Endothelial cell of umbilical vein (primary cell): Measurements from ENCODE around the gene ANAPC7. TPM values are rescaled to one million over a fixed set of nuclear protein-coding genes. Genes with fewer than 3 reads are reported as not detected.

Experiments used
- BruUV-seq: library from RNA; stranded (reverse); fragments of 400-500 nt; replicated peaks from 2 replicates; lab custom pipeline; 2021; lab: Mats Ljungman, UMichigan
- CTCF ChIA-PET: fragments of 300-600, 350-600 bp; sonication (Branson Sonifier 250); formaldehyde crosslinking; loops from one replicate; lab custom pipeline; 2021; ENCODE audit warnings: antibody characterized with exemption, inconsistent platforms; lab: Charles Lee
- POLR2A ChIA-PET: fragments of 300-600, 350-600 bp; sonication (Branson Sonifier 250); formaldehyde crosslinking; loops from one replicate; lab custom pipeline; 2021; ENCODE audit warnings: antibody characterized with exemption, inconsistent platforms; lab: Charles Lee
- DNase-seq: peaks from one replicate; pipeline ENCODE4 v3.0.0-alpha.2; 2011; ENCODE audit warnings: low read depth, low spot score
- FAIRE-seq: peaks from 2 replicates; lab custom pipeline; 2011; peaks lifted over from hg19 to GRCh38; lab: Jason Lieb, UNC
- H2AFZ ChIP-seq: 2 replicates; pipeline ENCODE4 v1.6.0; 2012; ENCODE audit warnings: low read depth, low read length, control low read depth, inconsistent platforms
- H3K27ac ChIP-seq: 2 replicates; pipeline ENCODE4 v1.5.1; 2011; ENCODE audit warnings: low read depth, mild to moderate bottlenecking, control low read depth, low read length, moderate library complexity; ENCODE audit not compliant: insufficient read depth
- H3K27me3 ChIP-seq, 2 experiments: 2 replicates each; pipeline versions ENCODE4 v1.6.0 to v1.6.1; 2011; ENCODE audit warnings: low read length in 2 of 2, mixed read lengths in 1 of 2; ENCODE audit not compliant: control insufficient read depth in 2 of 2, insufficient read depth in 2 of 2
- H3K36me3 ChIP-seq, 2 experiments: 2 replicates in 1 of 2; 3 replicates in 1 of 2; pipeline ENCODE4 v1.5.1; 2011; ENCODE audit warnings: low read length in 2 of 2, mild to moderate bottlenecking in 1 of 2, moderate library complexity in 1 of 2; ENCODE audit not compliant: control insufficient read depth in 2 of 2, insufficient read depth in 2 of 2; ENCODE audit errors: extremely low read depth in 1 of 2
- H3K4me1 ChIP-seq: 3 replicates; pipeline ENCODE4 v1.5.1; 2011; ENCODE audit warnings: mild to moderate bottlenecking, low read length; ENCODE audit not compliant: control insufficient read depth, insufficient read depth; ENCODE audit errors: extremely low read depth
- H3K4me2 ChIP-seq: 2 replicates; pipeline ENCODE4 v1.6.1; 2011; ENCODE audit warnings: low read length, control low read depth, mixed read lengths; ENCODE audit not compliant: insufficient read depth
- H3K4me3 ChIP-seq, 3 experiments: fragments of 200-600 bp in 1 of 3; sonication (generic), shearing (Covaris generic) in 1 of 3; replicated peaks in 1 of 3; 2 replicates each; pipeline ENCODE4 v1.5.1; 2011 to 2016; ENCODE audit warnings: control low read depth in 3 of 3, low read length in 3 of 3, mild to moderate bottlenecking in 2 of 3, inconsistent platforms in 1 of 3, low read depth in 1 of 3, moderate library complexity in 1 of 3; ENCODE audit not compliant: insufficient read depth in 1 of 3
- H3K79me2 ChIP-seq: 2 replicates; pipeline ENCODE4 v1.6.0; 2012; ENCODE audit warnings: low read length, inconsistent platforms; ENCODE audit not compliant: control insufficient read depth, insufficient read depth
- H3K9ac ChIP-seq: replicated peaks from 2 replicates; pipeline ENCODE3; 2011; ENCODE audit warnings: low read length, control low read depth; ENCODE audit not compliant: insufficient read depth; ENCODE audit errors: extremely low read depth
- H3K9me1 ChIP-seq: replicated peaks from 3 replicates; pipeline ENCODE4 v1.6.0; 2011; ENCODE audit warnings: mild to moderate bottlenecking, low read length; ENCODE audit not compliant: control insufficient read depth, insufficient read depth; ENCODE audit errors: extremely low read depth
- H3K9me3 ChIP-seq: replicated peaks from 2 replicates; pipeline ENCODE4 v1.5.1; 2012; ENCODE audit warnings: low read length, inconsistent platforms; ENCODE audit not compliant: control insufficient read depth, insufficient read depth
- H4K20me1 ChIP-seq: replicated peaks from 2 replicates; pipeline ENCODE3; 2011; ENCODE audit warnings: mild to moderate bottlenecking, low read length; ENCODE audit not compliant: control insufficient read depth, insufficient read depth; ENCODE audit errors: extremely low read depth
- CTCF ChIP-seq, 2 donors: IDR thresholded peaks; 1 replicate in 1 of 2; 2 replicates in 1 of 2; pipeline ENCODE4 v1.5.1; 2011; ENCODE audit warnings: low read length in 2 of 2, mild to moderate bottlenecking in 2 of 2, moderate library complexity in 2 of 2, control low read depth in 1 of 2, inconsistent platforms in 1 of 2, low read depth in 1 of 2; ENCODE audit not compliant: insufficient read depth in 1 of 2; ENCODE audit errors: extremely low read depth in 1 of 2
- EZH2 ChIP-seq: IDR thresholded peaks from 2 replicates; pipeline ENCODE4 v1.6.1; 2012; ENCODE audit warnings: borderline replicate concordance, low read depth, mild to moderate bottlenecking, moderate library complexity, low read length, inconsistent platforms; ENCODE audit not compliant: severe bottlenecking
- FOS ChIP-seq: IDR thresholded peaks from 2 replicates; pipeline ENCODE4 v1.6.1; 2011; ENCODE audit warnings: mild to moderate bottlenecking, low read length, moderate library complexity, borderline replicate concordance; ENCODE audit not compliant: insufficient read depth
- GATA2 ChIP-seq: IDR thresholded peaks from 2 replicates; pipeline ENCODE4 v1.7.0; 2011; ENCODE audit warnings: low read depth, mild to moderate bottlenecking, moderate library complexity, mixed read lengths, low read length; ENCODE audit not compliant: insufficient read length, insufficient read depth
- JUN ChIP-seq: IDR thresholded peaks from 2 replicates; pipeline ENCODE4 v1.6.1; 2011; ENCODE audit warnings: borderline replicate concordance, low read depth; ENCODE audit not compliant: insufficient read length, insufficient read depth
- MYC ChIP-seq: IDR thresholded peaks from one replicate; pipeline ENCODE4 v1.6.1; 2011; ENCODE audit warnings: mild to moderate bottlenecking, low read depth, low read length
- POLR2A ChIP-seq: IDR thresholded peaks from 2 replicates; pipeline ENCODE4 v1.6.1; 2012; ENCODE audit warnings: low read depth, mild to moderate bottlenecking, control low read depth, low read length
- POLR2AphosphoS5 ChIP-seq: IDR thresholded peaks from 2 replicates; pipeline ENCODE4 v1.6.1; 2012; ENCODE audit warnings: low read depth, mild to moderate bottlenecking, control low read depth, low read length, moderate library complexity; ENCODE audit not compliant: insufficient read depth
- dilution Hi-C: fragments of 300-500 bp; cut with MboI; formaldehyde crosslinking; loops from one replicate; pipeline ENCODE4 v1.15.0; 2019; ENCODE audit warnings: low sequenced_read_pairs; ENCODE audit not compliant: extremely low pct_ligation_motif_present
- intact Hi-C: fragments of 100-400 bp; cut with micrococcal nuclease; formaldehyde crosslinking; loops from one replicate; pipeline ENCODE4 v1.10.0; 2022
- polyA plus RNA-seq, 4 experiments: library from polyadenylated mRNA; depleted of rRNA in 3 of 4; stranded (reverse) in 3 of 4; unstranded in 1 of 4; fragments of >200 nt; gene quantifications; 2 replicates each; pipeline versions ENCODE4 v1.2.1 to v1.2.3, GENCODE V29; 2011 to 2012; ENCODE audit warnings: missing spikeins in 1 of 4
- total RNA-seq: library from RNA; stranded (reverse); gene quantifications from 2 replicates; pipeline ENCODE4 v1.2.3, GENCODE V29; 2021
- TF ChIP-seq, protein P1 (sequence below): IDR thresholded peaks from 2 replicates; pipeline ENCODE4 v1.6.1; 2011; ENCODE audit not compliant: insufficient read depth, insufficient read length

The ANAPC7 gene
- total and polyA plus RNA-seq, 2 donors (not counting 3 experiments of a cell fraction or from before 2014, with no cell fraction given), result 54.2 to 89.0 TPM

GRCh38 chr12:110382683-110383082, 20.8 kb downstream of the ANAPC7 start:
- Histone ChIP-seq H3K9ac (no peak overlapping the region), H3K27ac (no peak overlapping the region), H3K9me3 (no peaks in the 10 kb centered on the region), H3K79me2 (no peaks in the 10 kb centered on the region), H3K36me3 (peaks cover 22 to 32% of the 10 kb centered on the region in 2 experiments), H4K20me1 (no peaks in the 10 kb centered on the region), H3K9me1 (no peaks in the 10 kb centered on the region), H3K27me3 (no peaks in the 10 kb centered on the region), H3K4me3 (no peak overlapping the region), H3K4me1 (no peaks in the 10 kb centered on the region), H2AFZ (no peak overlapping the region), H3K4me2 (no peak overlapping the region)
- FAIRE-seq, result no peak
- TF ChIP-seq EZH2, result no peak
- TF ChIP-seq GATA2, result no peak
- TF ChIP-seq MYC, result no peak
- no peak for TF ChIP-seq CTCF (IDR thresholded peaks at IDR 0.05; ENCODE audit: extremely low read depth in 1 of 2, insufficient read depth in 1 of 2, low read depth in 1 of 2, low read length in 2 of 2)
- TF ChIP-seq FOS, result no peak
- no peak for TF ChIP-seq JUN
- TF ChIP-seq POLR2A, result no peak
- no peak for TF ChIP-seq POLR2AphosphoS5
- TF ChIP-seq, protein P1, sequence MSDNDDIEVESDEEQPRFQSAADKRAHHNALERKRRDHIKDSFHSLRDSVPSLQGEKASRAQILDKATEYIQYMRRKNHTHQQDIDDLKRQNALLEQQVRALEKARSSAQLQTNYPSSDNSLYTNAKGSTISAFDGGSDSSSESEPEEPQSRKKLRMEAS, result no peak
- CTCF ChIA-PET, result no interaction called here
- no TSS peak for BruUV-seq
- intact Hi-C loops (no loop called here), dilution Hi-C loops (no loop called here)
- DNase-seq, result no peak
- POLR2A ChIA-PET, result no interaction called here
